GM12878 (cell line): ENCODE measurements around the gene DAB2. TPM values are rescaled to one million over a fixed set of nuclear protein-coding genes. Genes with fewer than 3 reads are reported as not detected.

ENCODE experiments used
- ATAC-seq: fragments of 200-7000 bp; cut with Tn5 transposase; 3 replicates; pipeline ENCODE4 v1.9.1; 2020; ENCODE audit warnings: mild to moderate bottlenecking, moderate library complexity
- BruUV-seq: library from RNA; stranded (reverse); fragments of 400-500 nt; replicated peaks from 2 replicates; lab custom pipeline; 2021; lab: Mats Ljungman, UMichigan
- CTCF ChIA-PET: fragments of 300-600 bp; sonication (Branson Sonifier 250); formaldehyde crosslinking; extraction: SDS; loops from one replicate; lab custom pipeline; 2021; ENCODE audit warnings: inconsistent platforms; lab: Yijun Ruan, JAX
- POLR2A ChIA-PET: fragments of 350-600 bp; formaldehyde crosslinking; extraction: SDS; loops from one replicate; lab custom pipeline; 2021; ENCODE audit warnings: inconsistent platforms; lab: Charles Lee
- RAD21 ChIA-PET: fragments of 300-600 bp; sonication (Branson Sonifier 250); formaldehyde crosslinking; loops from one replicate; lab custom pipeline; 2023; ENCODE audit warnings: antibody characterized with exemption; ENCODE audit not compliant: unreplicated experiment; lab: Charles Lee
- SMC1A ChIA-PET: fragments of 300-600 bp; sonication (Branson Sonifier 250); formaldehyde crosslinking; loops from one replicate; lab custom pipeline; 2023; ENCODE audit not compliant: unreplicated experiment, uncharacterized antibody; lab: Charles Lee
- DNase-seq: peaks from one replicate; pipeline ENCODE4 v3.0.0-alpha.2; 2011; ENCODE audit warnings: low read depth, low spot score
- FAIRE-seq: peaks from 3 replicates; lab custom pipeline; 2011; peaks lifted over from hg19 to GRCh38; lab: Jason Lieb, UNC
- H2AFZ ChIP-seq: 2 replicates; pipeline ENCODE4 v1.6.0; 2011; ENCODE audit warnings: low read depth, low read length, control low read depth; ENCODE audit not compliant: control insufficient read depth
- H3K27ac ChIP-seq: 2 replicates; pipeline ENCODE4 v1.5.1; 2011; ENCODE audit warnings: control low read depth; ENCODE audit not compliant: control insufficient read depth, insufficient read depth
- H3K27me3 ChIP-seq, 2 experiments: replicated peaks in 1 of 2; 2 replicates each; pipeline versions ENCODE4 v1.6.0 to v1.6.1; 2011; ENCODE audit warnings: low read length in 1 of 2; ENCODE audit not compliant: control insufficient read depth in 2 of 2, insufficient read depth in 2 of 2
- H3K36me3 ChIP-seq, 2 experiments: 2 replicates each; pipeline ENCODE4 v1.5.1; 2011; ENCODE audit warnings: low read length in 1 of 2; ENCODE audit not compliant: control insufficient read depth in 2 of 2, insufficient read depth in 2 of 2
- H3K4me1 ChIP-seq: 2 replicates; pipeline ENCODE4 v1.6.1; 2011; ENCODE audit warnings: mild to moderate bottlenecking, low read length, moderate library complexity, mixed read lengths; ENCODE audit not compliant: control insufficient read depth, insufficient read depth
- H3K4me2 ChIP-seq: 2 replicates; pipeline ENCODE4 v1.6.0; 2011; ENCODE audit warnings: control low read depth; ENCODE audit not compliant: control insufficient read depth, insufficient read depth
- H3K4me3 ChIP-seq: fragments of 200-600 bp; sonication (generic); 2 replicates; pipeline ENCODE4 v1.5.1; 2016
- H3K79me2 ChIP-seq: 2 replicates; pipeline ENCODE4 v1.6.0; 2011; ENCODE audit warnings: low read length; ENCODE audit not compliant: control insufficient read depth, insufficient read depth
- H3K9ac ChIP-seq: 2 replicates; pipeline ENCODE4 v1.8.0; 2011; ENCODE audit warnings: low read length, control low read depth, mixed read lengths; ENCODE audit not compliant: control insufficient read depth, insufficient read depth
- H3K9me3 ChIP-seq: replicated peaks from 3 replicates; pipeline ENCODE4 v1.5.1; 2011; ENCODE audit warnings: mild to moderate bottlenecking, low read length; ENCODE audit not compliant: control insufficient read depth, insufficient read depth
- H4K20me1 ChIP-seq: 2 replicates; pipeline ENCODE4 v1.6.0; 2011; ENCODE audit not compliant: control insufficient read depth, insufficient read depth
- BACH1 ChIP-seq: fragments of 450-650 bp; IDR thresholded peaks from 2 replicates; pipeline ENCODE4 v1.6.1; 2017; ENCODE audit warnings: mild to moderate bottlenecking, borderline replicate concordance
- BHLHE40 ChIP-seq, 2 experiments: fragments of 450-650 bp in 1 of 2; IDR thresholded peaks; 2 replicates each; pipeline ENCODE4 v1.6.1; 2011 to 2017; ENCODE audit warnings: low read depth in 2 of 2, borderline replicate concordance in 1 of 2, improper control_type of control experiment in 1 of 2, low read length in 1 of 2, mild to moderate bottlenecking in 1 of 2
- ESRRA ChIP-seq: IDR thresholded peaks from 2 replicates; pipeline ENCODE4 v1.6.1; 2012; ENCODE audit warnings: mild to moderate bottlenecking, low read length, improper control_type of control experiment
- PML ChIP-seq: IDR thresholded peaks from 2 replicates; pipeline ENCODE4 v1.6.1; 2012; ENCODE audit warnings: low read length, inconsistent platforms
- POLR2AphosphoS2 ChIP-seq: IDR thresholded peaks from 2 replicates; pipeline ENCODE4 v1.6.1; 2011; ENCODE audit warnings: low read depth, mild to moderate bottlenecking, low read length, improper control_type of control experiment, moderate library complexity
- RFX5 ChIP-seq: IDR thresholded peaks from 2 replicates; pipeline ENCODE4 v1.6.1; 2011; ENCODE audit warnings: low read depth, low read length, improper control_type of control experiment
- SMAD1 ChIP-seq: fragments of 450-650 bp; IDR thresholded peaks from 2 replicates; pipeline ENCODE4 v1.6.1; 2018; ENCODE audit warnings: mild to moderate bottlenecking, low read depth; ENCODE audit not compliant: partially characterized antibody
- WGBS: methylation state at CpG from one replicate; pipeline ENCODE4 v1.1.6; 2016; ENCODE audit warnings: low lambda C conversion rate; ENCODE audit not compliant: insufficient replicate concordance, insufficient coverage; ENCODE audit errors: missing lambda C conversion rate; 5-methylcytosine and 5-hydroxymethylcytosine counted together
- in situ Hi-C: fragments of 300-500 bp; cut with MboI; formaldehyde crosslinking; loops from 9 replicates; pipeline ENCODE4 v1.14.3; 2018; ENCODE audit warnings: mixed read lengths
- intact Hi-C: fragments of 100-400 bp; cut with micrococcal nuclease; formaldehyde crosslinking; loops from one replicate; pipeline ENCODE4 v1.14.2; 2022; ENCODE audit not compliant: unreplicated experiment
- polyA plus RNA-seq, 11 experiments: library from polyadenylated mRNA; depleted of rRNA in 4 of 11; unstranded in 6 of 11; stranded (reverse) in 5 of 11; fragments of >200 nt; fragmentation: Nextera tagmentation in 4 of 11; fragmentation: Illumina TruSeq in 1 of 11; extraction: Ambion mirVana in 4 of 11; extraction: Trizol in 1 of 11; gene quantifications; 1 replicate in 1 of 11; 2 replicates in 10 of 11; pipeline versions ENCODE4 v1.2.1 to v1.2.3, GENCODE V29; 2011 to 2016; ENCODE audit warnings: inconsistent platforms in 2 of 11, missing spikeins in 2 of 11, low read depth in 1 of 11
- total RNA-seq, 4 experiments: library from RNA; depleted of rRNA in 3 of 4; stranded (reverse); fragments of >200 nt in 3 of 4; fragmentation: Illumina TruSeq in 1 of 4; extraction: Trizol in 1 of 4; gene quantifications; 2 replicates each; pipeline versions ENCODE4 v1.2.1 to v1.2.3, GENCODE V29; 2013 to 2021
- TF ChIP-seq, protein P1 (sequence below): fragments of 450-650 bp; IDR thresholded peaks from 2 replicates; pipeline ENCODE4 v1.6.1; 2018; ENCODE audit warnings: mild to moderate bottlenecking, low read depth, moderate library complexity; ENCODE audit not compliant: partially characterized antibody
- TF ChIP-seq, protein P2 (sequence below): fragments of 450-650 bp; formaldehyde crosslinking; IDR thresholded peaks from 2 replicates; pipeline ENCODE4 v1.4.0; 2020; ENCODE audit warnings: mild to moderate bottlenecking, moderate library complexity
- TF ChIP-seq, protein P3 (sequence below): fragments of 450-650 bp; formaldehyde crosslinking; IDR thresholded peaks from 2 replicates; pipeline ENCODE4 v1.4.0; 2022; ENCODE audit warnings: mild to moderate bottlenecking, moderate library complexity

Gene DAB2
- total and polyA plus RNA-seq, 10 of the 15 experiments (the other 5 are each of a cell fraction or from before 2014, with no cell fraction given): 0.05 to 0.23 (median 0.11) TPM; not detected in 7

DNA sequence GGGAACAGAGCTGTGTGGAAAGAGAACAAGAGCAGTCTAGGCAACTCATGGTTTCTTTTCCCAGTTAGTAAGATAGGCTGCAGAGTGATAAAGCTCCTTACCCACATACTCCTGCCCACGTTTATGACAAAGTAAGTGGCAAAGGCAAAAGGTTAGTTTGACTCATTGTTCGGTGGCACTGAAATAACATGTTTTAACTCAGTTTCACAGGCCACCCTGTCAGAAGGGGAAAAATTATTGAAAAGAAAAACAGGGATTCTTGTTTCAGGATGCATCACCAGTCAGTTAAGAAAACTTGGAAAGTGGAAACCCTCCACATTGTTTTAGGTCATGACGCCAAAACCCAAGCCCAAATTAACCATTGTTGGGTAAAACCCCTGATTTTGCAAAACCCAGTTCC, 22.3 kb upstream of the DAB2 start (continued):
- TF ChIP-seq, protein P1, sequence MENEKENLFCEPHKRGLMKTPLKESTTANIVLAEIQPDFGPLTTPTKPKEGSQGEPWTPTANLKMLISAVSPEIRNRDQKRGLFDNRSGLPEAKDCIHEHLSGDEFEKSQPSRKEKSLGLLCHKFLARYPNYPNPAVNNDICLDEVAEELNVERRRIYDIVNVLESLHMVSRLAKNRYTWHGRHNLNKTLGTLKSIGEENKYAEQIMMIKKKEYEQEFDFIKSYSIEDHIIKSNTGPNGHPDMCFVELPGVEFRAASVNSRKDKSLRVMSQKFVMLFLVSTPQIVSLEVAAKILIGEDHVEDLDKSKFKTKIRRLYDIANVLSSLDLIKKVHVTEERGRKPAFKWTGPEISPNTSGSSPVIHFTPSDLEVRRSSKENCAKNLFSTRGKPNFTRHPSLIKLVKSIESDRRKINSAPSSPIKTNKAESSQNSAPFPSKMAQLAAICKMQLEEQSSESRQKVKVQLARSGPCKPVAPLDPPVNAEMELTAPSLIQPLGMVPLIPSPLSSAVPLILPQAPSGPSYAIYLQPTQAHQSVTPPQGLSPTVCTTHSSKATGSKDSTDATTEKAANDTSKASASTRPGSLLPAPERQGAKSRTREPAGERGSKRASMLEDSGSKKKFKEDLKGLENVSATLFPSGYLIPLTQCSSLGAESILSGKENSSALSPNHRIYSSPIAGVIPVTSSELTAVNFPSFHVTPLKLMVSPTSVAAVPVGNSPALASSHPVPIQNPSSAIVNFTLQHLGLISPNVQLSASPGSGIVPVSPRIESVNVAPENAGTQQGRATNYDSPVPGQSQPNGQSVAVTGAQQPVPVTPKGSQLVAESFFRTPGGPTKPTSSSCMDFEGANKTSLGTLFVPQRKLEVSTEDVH: no peak
- TF ChIP-seq, all 136 proteins: peak for 0

DNA sequence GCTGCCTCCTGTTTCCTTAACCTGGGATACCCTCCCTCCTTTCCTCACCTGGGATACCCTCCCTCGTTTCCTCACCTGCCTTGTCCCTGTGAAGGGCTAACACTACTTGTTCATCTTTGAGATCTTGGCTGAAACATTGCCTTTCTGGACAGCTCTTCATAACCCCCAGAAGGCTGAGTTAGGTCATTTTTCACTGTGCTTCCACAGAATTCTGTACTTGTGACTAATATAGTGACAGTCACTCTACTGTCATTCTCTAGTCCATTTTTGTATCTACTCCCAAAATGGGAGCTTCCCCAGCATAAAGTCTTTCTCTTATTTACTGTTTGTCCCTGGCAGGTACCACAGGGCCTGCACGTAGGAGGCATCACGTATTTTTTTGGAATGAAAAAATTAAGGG, 21.5 kb upstream of the DAB2 start:
- no peaks in the 10 kb centered on the region for H3K36me3 ChIP-seq
- 33% methylated on average over 3 of the region's 3 CpGs for WGBS
- H3K9ac ChIP-seq: no peak overlapping the region
- no peaks in the 10 kb centered on the region for H3K79me2 ChIP-seq
- ChIA-PET POLR2A (no interaction called here), CTCF (interaction anchor here (1.0 to 1.2 kb wide), 2 partner anchors 68 to 70 kb away, joined by 3 read pairs; no protein-coding TSS in a partner anchor), RAD21 (no interaction called here), SMC1A (no interaction called here)
- no peak overlapping the region for H2AFZ ChIP-seq
- no peaks in the 10 kb centered on the region for H3K27me3 ChIP-seq
- DNase-seq: no peak
- in situ Hi-C loops (no loop called here), intact Hi-C loops (no loop called here)
- no peak for FAIRE-seq
- H3K9me3 ChIP-seq: no peaks in the 10 kb centered on the region
- H3K4me1 ChIP-seq: no peaks in the 10 kb centered on the region
- H3K4me2 ChIP-seq: no peak overlapping the region
- no peak overlapping the region for H3K4me3 ChIP-seq
- ATAC-seq: no peak
- no TSS peak for BruUV-seq
- H4K20me1 ChIP-seq: no peaks in the 10 kb centered on the region
- no peak overlapping the region for H3K27ac ChIP-seq
- TF ChIP-seq ESRRA: no peak
- TF ChIP-seq, protein P2, sequence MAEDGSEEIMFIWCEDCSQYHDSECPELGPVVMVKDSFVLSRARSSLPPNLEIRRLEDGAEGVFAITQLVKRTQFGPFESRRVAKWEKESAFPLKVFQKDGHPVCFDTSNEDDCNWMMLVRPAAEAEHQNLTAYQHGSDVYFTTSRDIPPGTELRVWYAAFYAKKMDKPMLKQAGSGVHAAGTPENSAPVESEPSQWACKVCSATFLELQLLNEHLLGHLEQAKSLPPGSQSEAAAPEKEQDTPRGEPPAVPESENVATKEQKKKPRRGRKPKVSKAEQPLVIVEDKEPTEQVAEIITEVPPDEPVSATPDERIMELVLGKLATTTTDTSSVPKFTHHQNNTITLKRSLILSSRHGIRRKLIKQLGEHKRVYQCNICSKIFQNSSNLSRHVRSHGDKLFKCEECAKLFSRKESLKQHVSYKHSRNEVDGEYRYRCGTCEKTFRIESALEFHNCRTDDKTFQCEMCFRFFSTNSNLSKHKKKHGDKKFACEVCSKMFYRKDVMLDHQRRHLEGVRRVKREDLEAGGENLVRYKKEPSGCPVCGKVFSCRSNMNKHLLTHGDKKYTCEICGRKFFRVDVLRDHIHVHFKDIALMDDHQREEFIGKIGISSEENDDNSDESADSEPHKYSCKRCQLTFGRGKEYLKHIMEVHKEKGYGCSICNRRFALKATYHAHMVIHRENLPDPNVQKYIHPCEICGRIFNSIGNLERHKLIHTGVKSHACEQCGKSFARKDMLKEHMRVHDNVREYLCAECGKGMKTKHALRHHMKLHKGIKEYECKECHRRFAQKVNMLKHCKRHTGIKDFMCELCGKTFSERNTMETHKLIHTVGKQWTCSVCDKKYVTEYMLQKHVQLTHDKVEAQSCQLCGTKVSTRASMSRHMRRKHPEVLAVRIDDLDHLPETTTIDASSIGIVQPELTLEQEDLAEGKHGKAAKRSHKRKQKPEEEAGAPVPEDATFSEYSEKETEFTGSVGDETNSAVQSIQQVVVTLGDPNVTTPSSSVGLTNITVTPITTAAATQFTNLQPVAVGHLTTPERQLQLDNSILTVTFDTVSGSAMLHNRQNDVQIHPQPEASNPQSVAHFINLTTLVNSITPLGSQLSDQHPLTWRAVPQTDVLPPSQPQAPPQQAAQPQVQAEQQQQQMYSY (CRISPR knock-in tag): no peak
- no peak for TF ChIP-seq BACH1
- TF ChIP-seq SMAD1: no peak
- TF ChIP-seq, protein P3, sequence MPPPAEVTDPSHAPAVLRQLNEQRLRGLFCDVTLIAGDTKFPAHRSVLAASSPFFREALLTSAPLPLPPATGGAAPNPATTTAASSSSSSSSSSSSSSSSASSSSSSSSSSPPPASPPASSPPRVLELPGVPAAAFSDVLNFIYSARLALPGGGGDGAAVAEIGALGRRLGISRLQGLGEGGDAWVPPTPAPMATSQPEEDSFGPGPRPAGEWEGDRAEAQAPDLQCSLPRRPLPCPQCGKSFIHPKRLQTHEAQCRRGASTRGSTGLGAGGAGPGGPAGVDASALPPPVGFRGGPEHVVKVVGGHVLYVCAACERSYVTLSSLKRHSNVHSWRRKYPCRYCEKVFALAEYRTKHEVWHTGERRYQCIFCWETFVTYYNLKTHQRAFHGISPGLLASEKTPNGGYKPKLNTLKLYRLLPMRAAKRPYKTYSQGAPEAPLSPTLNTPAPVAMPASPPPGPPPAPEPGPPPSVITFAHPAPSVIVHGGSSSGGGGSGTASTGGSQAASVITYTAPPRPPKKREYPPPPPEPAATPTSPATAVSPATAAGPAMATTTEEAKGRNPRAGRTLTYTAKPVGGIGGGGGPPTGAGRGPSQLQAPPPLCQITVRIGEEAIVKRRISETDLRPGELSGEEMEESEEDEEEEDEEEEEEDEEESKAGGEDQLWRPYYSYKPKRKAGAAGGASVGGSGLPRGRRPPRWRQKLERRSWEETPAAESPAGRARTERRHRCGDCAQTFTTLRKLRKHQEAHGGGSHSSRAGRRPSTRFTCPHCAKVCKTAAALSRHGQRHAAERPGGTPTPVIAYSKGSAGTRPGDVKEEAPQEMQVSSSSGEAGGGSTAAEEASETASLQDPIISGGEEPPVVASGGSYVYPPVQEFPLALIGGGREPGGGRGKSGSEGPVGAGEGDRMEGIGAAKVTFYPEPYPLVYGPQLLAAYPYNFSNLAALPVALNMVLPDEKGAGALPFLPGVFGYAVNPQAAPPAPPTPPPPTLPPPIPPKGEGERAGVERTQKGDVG (CRISPR knock-in tag): no peak
- no peak for TF ChIP-seq PML
- no peak for TF ChIP-seq POLR2AphosphoS2
- no peak for TF ChIP-seq RFX5
- TF ChIP-seq BHLHE40 (IDR thresholded peaks at IDR 0.05; ENCODE audit: borderline replicate concordance in 1 of 2, low read depth in 2 of 2, low read length in 1 of 2): no peak
